GM10266 (cell line): ENCODE results near the gene LDLRAD4.

ENCODE experiments used
- DNase-seq: peaks from one replicate; pipeline ENCODE4 v3.0.0; 2012; ENCODE audit errors: extremely low spot score
- TF ChIP-seq, protein P1 (sequence below): IDR thresholded peaks from 2 replicates; pipeline ENCODE4 v1.5.1; 2012; ENCODE audit warnings: mild to moderate bottlenecking, low read depth; ENCODE audit not compliant: control insufficient read depth, insufficient read depth; ENCODE audit errors: missing control alignments

The LDLRAD4 gene

DNA sequence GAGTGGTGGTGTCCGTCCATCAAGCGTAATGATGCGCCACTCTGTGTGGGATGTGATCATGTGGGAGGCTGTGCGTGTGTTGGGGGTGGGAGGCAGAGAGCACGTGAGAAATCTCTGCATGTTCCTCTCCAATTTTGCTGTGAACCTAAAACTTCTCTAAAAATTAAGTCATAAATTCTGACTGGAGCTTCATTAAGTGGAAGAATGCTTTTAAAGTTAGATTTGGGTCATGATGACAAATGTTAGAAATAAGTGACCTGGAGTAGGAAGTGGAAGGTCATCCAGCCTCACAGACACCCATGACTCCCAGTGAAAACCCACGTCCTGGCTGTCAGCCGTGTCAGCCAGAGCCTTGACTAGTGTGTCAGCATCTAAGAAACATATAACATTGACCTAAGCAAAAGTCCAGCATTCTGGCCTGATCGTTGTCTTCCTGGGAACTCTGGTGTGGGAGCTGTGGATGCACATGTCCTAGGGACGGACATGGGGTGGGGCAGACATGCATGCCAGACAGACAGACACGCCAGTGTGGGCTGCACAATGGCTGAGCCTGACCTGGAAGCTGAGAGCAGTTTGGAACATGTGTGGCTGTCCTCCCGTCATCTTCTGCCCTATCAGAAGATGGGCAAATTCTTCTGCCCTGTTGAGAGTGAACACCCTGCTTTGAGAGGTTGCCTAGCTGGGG is 262.2 kb downstream of the LDLRAD4 start:
- TF ChIP-seq, protein P1, sequence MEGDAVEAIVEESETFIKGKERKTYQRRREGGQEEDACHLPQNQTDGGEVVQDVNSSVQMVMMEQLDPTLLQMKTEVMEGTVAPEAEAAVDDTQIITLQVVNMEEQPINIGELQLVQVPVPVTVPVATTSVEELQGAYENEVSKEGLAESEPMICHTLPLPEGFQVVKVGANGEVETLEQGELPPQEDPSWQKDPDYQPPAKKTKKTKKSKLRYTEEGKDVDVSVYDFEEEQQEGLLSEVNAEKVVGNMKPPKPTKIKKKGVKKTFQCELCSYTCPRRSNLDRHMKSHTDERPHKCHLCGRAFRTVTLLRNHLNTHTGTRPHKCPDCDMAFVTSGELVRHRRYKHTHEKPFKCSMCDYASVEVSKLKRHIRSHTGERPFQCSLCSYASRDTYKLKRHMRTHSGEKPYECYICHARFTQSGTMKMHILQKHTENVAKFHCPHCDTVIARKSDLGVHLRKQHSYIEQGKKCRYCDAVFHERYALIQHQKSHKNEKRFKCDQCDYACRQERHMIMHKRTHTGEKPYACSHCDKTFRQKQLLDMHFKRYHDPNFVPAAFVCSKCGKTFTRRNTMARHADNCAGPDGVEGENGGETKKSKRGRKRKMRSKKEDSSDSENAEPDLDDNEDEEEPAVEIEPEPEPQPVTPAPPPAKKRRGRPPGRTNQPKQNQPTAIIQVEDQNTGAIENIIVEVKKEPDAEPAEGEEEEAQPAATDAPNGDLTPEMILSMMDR = no peak
- DNase-seq = no peak

DNA sequence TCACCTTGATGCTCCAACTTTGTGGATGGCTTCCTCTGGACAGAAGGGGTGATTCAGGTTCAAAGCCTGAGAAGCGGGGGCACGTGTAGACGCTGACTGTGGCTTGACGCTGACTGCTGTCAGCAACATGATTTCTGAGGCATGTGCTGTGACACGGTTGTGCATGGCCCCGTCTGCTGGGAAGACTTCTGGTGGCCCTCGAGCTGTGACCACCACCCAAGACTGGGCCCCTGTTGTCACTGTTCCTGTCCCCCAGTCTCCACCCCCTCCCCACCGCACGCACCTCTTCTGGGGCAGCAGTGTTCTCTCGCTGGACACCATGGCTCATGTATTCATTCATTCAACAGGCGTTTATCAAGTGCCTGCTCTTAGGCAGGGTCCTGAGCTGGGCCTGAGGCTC is 262.8 kb downstream of the LDLRAD4 start:
- TF ChIP-seq, protein P1 = no peak
- DNase-seq = no peak

DNA sequence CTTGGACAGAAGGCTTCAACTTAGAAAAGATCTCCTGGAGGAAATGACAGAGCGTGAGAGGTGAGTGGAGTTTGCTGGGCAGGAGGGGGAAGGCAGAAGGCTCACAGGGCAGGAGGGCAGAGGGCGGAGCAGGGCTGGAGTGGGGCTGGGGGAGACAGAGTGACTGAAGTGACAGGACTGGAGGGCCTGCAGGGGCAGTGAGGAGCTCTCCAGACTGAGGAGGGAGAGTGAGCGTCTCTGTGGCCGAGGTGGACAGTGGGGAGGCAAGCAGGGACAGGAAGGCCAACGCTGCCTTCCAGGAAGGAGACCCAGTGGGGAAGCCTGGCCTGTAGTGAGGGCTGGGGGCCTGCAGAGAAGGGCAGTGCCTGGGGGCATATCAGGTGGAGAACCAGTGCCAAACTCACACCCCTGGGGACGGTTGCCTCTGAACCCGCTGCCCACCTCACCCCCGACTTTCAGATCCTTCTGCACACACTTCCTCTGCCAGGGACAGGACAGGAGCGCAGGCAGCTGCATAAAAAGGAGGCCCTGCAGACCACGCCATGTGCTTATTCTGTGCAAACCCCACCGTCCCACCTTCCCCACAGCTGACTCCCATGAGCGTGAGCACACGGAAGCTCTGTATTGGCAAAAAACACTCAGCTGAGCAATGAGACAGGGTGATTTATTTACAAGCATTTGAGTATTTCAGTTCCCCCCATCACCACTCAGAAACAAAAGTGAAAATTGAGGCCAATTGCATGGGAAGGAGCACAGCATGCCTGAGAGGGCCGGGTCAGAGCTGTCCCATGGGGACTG is 263.5 kb downstream of the LDLRAD4 start:
- TF ChIP-seq, protein P1 = no peak
- peak; percentile 65 for DNase-seq

GRCh38 chr18:13482618-13482945 is 264.0 kb downstream of the LDLRAD4 start:
- DNase-seq = no peak
- TF ChIP-seq, protein P1 = no peak

- no peak for DNase-seq
- TF ChIP-seq, protein P1 = no peak
Measured at GRCh38 chr18:13483316-13484270, 265.0 kb downstream of the LDLRAD4 start.

- TF ChIP-seq, protein P1 = no peak
- no peak for DNase-seq
Measured at GRCh38 chr18:13485182-13485581, 266.6 kb downstream of the LDLRAD4 start.
